ENCODE results near the gene AP3M1. TPM values are rescaled to one million over a fixed set of nuclear protein-coding genes. Genes with fewer than 3 reads are reported as not detected.

The AP3M1 gene
- total RNA-seq, 1 donor, result 55.8 TPM

DNA sequence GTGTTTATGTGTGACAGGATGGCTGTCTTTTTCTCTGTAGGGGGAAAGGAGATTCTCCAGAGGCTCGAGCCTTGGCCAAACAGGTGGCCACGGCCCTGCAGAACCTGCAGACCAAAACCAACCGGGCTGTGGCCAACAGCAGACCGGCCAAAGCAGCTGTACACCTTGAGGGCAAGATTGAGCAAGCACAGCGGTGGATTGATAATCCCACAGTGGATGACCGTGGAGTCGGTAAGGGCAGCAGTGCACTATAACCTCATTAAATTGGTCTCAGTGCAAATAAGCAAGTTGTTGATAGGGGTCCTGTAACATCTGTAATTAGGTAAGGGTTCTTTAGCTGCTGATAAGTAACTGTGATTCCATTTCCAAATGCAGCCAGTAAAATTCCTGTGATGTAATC is 56.4 kb downstream of the AP3M1 start:
- TF ChIP-seq, protein P1, sequence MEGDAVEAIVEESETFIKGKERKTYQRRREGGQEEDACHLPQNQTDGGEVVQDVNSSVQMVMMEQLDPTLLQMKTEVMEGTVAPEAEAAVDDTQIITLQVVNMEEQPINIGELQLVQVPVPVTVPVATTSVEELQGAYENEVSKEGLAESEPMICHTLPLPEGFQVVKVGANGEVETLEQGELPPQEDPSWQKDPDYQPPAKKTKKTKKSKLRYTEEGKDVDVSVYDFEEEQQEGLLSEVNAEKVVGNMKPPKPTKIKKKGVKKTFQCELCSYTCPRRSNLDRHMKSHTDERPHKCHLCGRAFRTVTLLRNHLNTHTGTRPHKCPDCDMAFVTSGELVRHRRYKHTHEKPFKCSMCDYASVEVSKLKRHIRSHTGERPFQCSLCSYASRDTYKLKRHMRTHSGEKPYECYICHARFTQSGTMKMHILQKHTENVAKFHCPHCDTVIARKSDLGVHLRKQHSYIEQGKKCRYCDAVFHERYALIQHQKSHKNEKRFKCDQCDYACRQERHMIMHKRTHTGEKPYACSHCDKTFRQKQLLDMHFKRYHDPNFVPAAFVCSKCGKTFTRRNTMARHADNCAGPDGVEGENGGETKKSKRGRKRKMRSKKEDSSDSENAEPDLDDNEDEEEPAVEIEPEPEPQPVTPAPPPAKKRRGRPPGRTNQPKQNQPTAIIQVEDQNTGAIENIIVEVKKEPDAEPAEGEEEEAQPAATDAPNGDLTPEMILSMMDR (IDR thresholded peaks at IDR 0.05; ENCODE audit: insufficient read depth, low read length), result no peak
- no peak overlapping the region for H3K4me3 ChIP-seq (ENCODE audit: low read depth, low read length)
- DNase-seq (ENCODE audit: low read depth), result no peak

DNA sequence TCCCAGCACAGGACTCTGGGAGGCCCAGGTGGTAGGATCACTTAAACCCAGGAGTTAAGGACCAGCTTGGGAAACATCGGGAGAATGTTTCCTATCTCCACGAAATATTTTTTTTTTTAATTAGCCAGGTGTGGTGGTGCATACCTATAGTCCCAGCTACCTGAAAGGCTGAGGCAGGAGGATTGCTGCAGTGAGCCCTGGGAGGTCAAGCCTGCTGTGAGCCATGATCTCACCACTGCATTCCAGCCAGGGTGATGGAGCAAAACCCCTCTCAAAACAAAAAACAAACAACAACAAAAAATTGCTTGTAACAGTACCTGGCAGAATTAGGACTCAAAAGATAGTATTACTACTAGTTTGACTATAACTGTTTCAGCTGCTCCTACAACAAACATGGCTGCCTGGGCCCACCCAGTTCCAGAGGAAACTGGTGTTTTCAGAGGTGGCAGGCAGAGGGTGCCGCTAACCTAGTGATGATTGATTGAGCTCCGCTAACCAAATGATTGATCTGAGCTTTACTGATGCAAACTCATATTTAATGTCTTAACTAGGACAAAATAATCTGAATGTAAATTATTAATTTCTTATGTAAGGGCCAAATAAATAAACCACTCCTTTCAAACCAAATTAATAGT is 57.0 kb downstream of the AP3M1 start:
- no peak for DNase-seq (ENCODE audit: low read depth)
- TF ChIP-seq, protein P1 (IDR thresholded peaks at IDR 0.05; ENCODE audit: insufficient read depth, low read length), result no peak
- no peak overlapping the region for H3K4me3 ChIP-seq (ENCODE audit: low read depth, low read length)

DNA sequence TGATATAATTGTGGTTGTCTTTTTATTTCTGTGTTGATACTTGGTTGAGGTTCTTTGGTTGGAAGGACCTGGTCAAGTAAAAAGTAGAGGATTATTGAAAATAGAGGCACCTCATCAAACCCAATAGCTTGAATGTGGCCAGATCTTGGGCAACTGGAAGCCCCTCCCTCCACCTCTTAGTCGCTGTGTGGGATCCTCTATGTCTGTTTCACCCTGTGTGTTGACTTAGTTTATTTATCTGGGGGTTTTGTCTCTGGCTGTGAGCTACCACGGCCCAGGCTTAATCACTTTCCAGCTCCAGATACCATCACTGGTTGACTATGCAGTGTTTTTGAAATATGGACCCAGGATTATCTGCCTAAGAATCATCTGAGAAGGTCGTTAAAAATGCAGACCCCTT is 58.3 kb downstream of the AP3M1 start:
- no peak for DNase-seq (ENCODE audit: low read depth)
- TF ChIP-seq, protein P1 (IDR thresholded peaks at IDR 0.05; ENCODE audit: insufficient read depth, low read length), result no peak
- H3K4me3 ChIP-seq (ENCODE audit: low read depth, low read length), result no peak overlapping the region

DNA sequence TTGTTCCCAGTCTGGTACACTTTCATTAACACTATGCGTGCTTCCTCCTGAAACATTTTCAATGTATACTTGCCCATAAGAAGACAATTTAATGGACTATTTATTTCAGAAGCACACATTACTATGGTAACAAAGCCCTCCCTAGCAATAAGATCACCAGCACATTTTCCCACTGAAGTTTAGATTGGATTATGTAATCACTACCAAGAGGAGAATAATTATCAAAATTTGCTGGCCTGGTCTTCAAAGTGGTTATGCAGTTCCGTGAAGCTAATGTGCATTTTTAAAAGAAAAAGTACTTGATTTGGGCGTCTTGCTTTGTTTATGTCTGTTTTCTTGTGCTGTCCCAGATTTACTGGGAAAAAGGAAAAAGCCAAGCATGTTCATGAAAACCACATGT is 61.9 kb downstream of the AP3M1 start:
- DNase-seq (ENCODE audit: low read depth), result no peak
- no peak overlapping the region for H3K4me3 ChIP-seq (ENCODE audit: low read depth, low read length)
- TF ChIP-seq, protein P1 (IDR thresholded peaks at IDR 0.05; ENCODE audit: insufficient read depth, low read length), result no peak

DNA sequence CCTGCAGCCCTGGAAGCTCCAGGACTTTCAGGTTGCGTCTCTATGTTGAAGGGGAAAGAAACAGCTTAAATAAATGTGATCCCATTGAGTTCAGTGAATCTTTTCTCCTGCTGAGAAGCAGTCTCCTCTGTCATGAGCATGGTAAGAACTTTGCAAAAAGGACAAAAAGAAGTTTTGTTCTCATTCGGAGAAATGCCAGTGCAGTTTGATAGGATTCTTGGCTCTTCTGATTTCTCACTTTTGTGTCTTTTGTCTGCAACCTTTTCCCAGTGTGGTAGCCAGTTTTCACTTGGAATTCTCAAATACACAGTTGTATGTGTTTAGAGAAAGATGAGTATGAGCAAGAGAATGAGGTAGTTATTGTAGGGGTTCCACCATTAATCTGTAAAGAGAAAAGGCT is 64.3 kb downstream of the AP3M1 start:
- DNase-seq (ENCODE audit: low read depth), result no peak
- no peak overlapping the region for H3K4me3 ChIP-seq (ENCODE audit: low read depth, low read length)
- TF ChIP-seq, protein P1 (IDR thresholded peaks at IDR 0.05; ENCODE audit: insufficient read depth, low read length), result no peak

DNA sequence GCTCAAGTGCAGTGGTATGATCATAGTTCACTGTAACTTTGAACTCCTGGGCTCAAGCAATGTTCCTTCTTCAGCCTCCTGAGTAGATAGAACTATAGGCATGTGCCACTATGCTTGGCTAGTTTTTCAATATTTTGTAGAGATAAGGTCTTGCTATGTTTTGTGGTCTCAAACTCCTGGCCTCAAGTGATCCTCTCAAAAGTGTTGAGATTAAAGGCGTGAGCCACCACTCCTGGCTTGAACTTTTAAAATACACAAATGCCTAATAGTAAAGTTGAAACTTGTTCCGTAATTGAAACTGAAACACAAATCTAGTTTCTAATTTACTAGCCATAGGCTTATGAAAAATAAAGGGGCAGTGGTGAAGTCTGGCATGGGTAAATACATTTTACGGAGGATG is 65.7 kb downstream of the AP3M1 start:
- no peak for DNase-seq (ENCODE audit: low read depth)
- TF ChIP-seq, protein P1 (IDR thresholded peaks at IDR 0.05; ENCODE audit: insufficient read depth, low read length), result no peak

DNA sequence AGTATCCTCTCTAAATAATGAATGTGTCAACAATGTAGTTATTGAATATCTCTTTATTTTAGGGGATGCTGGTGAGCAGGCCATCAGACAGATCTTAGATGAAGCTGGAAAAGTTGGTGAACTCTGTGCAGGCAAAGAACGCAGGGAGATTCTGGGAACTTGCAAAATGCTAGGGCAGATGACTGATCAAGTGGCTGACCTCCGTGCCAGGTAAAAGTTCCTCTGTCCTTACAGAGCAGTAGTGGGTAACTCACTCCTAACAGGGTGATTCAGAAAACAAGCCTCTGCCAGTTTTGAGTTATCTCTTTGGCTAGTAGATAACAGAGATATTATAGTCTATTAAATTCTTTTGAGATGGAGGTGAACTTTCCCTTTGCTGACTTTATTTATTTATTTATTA is 67.3 kb downstream of the AP3M1 start:
- no peak for DNase-seq (ENCODE audit: low read depth)
- TF ChIP-seq, protein P1 (IDR thresholded peaks at IDR 0.05; ENCODE audit: insufficient read depth, low read length), result no peak
- no peak overlapping the region for H3K4me3 ChIP-seq (ENCODE audit: low read depth, low read length)

More for the DNA sequence above, 65.7 kb downstream of the AP3M1 start:
- H3K4me3 ChIP-seq (ENCODE audit: low read depth, low read length), result no peak overlapping the region
